ENCODE measurements around the gene DOCK3. TPM values are rescaled to one million over a fixed set of nuclear protein-coding genes. Genes with fewer than 3 reads are reported as not detected.

The DOCK3 gene
- total and polyA plus RNA-seq, 10 of the 15 experiments (the other 5 are each of a cell fraction or from before 2014, with no cell fraction given): 0.02 to 0.52 (median 0.04) TPM; not detected in 5

DNA sequence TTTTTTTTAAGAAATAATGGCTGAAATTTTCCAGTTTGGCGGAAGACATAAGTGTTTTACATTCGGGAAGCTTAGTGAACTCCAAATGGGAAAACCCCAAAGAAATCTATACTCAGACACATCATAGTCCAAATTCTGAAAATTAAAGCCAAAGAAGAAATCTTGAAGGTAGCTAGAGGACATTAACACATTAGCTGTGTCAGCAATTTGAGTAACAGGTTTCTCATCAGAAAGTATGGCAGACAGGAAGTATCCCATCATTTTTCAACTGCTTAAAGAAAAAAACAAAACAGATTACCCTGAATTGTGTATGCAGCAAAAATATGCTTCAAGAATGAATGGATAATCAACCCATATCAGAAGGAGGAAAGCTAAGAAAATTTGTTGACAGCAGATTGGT, 261.7 kb downstream of the DOCK3 start:
- FAIRE-seq: no peak
- in situ Hi-C loops (cut with MboI) (no loop called here), intact Hi-C loops (cut with micrococcal nuclease; ENCODE audit: unreplicated experiment) (no loop called here)
- BruUV-seq (replicated peaks): no TSS peak
- no peaks in the 10 kb centered on the region for H3K27me3 ChIP-seq (replicated peaks in 1 of 2; ENCODE audit: control insufficient read depth in 2 of 2, insufficient read depth in 2 of 2, low read length in 1 of 2)
- H3K4me1 ChIP-seq (ENCODE audit: control insufficient read depth, insufficient read depth, low read length): no peaks in the 10 kb centered on the region
- no peak overlapping the region for H3K27ac ChIP-seq (ENCODE audit: control insufficient read depth, insufficient read depth)
- TF ChIP-seq EED (IDR thresholded peaks at IDR 0.05; ENCODE audit: low read depth) (no peak), TBL1XR1 (IDR thresholded peaks at IDR 0.05; ENCODE audit: low read depth, low read length) (no peak), SIN3A (IDR thresholded peaks at IDR 0.05; ENCODE audit: low read depth, low read length) (no peak), MYC (IDR thresholded peaks at IDR 0.05; ENCODE audit: insufficient read depth, insufficient read length, insufficient replicate concordance, low read length, severe bottlenecking) (no peak), NFXL1 (IDR thresholded peaks at IDR 0.05; ENCODE audit: borderline replicate concordance) (no peak), POLR2A (IDR thresholded peaks at IDR 0.05; ENCODE audit: low read depth, low read length) (no peak)
- TF ChIP-seq, protein P1, sequence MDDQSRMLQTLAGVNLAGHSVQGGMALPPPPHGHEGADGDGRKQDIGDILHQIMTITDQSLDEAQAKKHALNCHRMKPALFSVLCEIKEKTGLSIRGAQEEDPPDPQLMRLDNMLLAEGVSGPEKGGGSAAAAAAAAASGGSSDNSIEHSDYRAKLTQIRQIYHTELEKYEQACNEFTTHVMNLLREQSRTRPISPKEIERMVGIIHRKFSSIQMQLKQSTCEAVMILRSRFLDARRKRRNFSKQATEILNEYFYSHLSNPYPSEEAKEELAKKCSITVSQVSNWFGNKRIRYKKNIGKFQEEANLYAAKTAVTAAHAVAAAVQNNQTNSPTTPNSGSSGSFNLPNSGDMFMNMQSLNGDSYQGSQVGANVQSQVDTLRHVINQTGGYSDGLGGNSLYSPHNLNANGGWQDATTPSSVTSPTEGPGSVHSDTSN (IDR thresholded peaks at IDR 0.05; ENCODE audit: insufficient replicate concordance, low read depth, low read length): no peak
- TF ChIP-seq, protein P2, sequence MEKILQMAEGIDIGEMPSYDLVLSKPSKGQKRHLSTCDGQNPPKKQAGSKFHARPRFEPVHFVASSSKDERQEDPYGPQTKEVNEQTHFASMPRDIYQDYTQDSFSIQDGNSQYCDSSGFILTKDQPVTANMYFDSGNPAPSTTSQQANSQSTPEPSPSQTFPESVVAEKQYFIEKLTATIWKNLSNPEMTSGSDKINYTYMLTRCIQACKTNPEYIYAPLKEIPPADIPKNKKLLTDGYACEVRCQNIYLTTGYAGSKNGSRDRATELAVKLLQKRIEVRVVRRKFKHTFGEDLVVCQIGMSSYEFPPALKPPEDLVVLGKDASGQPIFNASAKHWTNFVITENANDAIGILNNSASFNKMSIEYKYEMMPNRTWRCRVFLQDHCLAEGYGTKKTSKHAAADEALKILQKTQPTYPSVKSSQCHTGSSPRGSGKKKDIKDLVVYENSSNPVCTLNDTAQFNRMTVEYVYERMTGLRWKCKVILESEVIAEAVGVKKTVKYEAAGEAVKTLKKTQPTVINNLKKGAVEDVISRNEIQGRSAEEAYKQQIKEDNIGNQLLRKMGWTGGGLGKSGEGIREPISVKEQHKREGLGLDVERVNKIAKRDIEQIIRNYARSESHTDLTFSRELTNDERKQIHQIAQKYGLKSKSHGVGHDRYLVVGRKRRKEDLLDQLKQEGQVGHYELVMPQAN (conservative IDR thresholded peaks at IDR 0.05): no peak
- TF ChIP-seq, protein P3, sequence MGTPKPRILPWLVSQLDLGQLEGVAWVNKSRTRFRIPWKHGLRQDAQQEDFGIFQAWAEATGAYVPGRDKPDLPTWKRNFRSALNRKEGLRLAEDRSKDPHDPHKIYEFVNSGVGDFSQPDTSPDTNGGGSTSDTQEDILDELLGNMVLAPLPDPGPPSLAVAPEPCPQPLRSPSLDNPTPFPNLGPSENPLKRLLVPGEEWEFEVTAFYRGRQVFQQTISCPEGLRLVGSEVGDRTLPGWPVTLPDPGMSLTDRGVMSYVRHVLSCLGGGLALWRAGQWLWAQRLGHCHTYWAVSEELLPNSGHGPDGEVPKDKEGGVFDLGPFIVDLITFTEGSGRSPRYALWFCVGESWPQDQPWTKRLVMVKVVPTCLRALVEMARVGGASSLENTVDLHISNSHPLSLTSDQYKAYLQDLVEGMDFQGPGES (IDR thresholded peaks at IDR 0.05): no peak
- TF ChIP-seq, protein P4, sequence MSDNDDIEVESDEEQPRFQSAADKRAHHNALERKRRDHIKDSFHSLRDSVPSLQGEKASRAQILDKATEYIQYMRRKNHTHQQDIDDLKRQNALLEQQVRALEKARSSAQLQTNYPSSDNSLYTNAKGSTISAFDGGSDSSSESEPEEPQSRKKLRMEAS (IDR thresholded peaks at IDR 0.05; ENCODE audit: low read depth, low read length): no peak
- TF ChIP-seq, protein P5, sequence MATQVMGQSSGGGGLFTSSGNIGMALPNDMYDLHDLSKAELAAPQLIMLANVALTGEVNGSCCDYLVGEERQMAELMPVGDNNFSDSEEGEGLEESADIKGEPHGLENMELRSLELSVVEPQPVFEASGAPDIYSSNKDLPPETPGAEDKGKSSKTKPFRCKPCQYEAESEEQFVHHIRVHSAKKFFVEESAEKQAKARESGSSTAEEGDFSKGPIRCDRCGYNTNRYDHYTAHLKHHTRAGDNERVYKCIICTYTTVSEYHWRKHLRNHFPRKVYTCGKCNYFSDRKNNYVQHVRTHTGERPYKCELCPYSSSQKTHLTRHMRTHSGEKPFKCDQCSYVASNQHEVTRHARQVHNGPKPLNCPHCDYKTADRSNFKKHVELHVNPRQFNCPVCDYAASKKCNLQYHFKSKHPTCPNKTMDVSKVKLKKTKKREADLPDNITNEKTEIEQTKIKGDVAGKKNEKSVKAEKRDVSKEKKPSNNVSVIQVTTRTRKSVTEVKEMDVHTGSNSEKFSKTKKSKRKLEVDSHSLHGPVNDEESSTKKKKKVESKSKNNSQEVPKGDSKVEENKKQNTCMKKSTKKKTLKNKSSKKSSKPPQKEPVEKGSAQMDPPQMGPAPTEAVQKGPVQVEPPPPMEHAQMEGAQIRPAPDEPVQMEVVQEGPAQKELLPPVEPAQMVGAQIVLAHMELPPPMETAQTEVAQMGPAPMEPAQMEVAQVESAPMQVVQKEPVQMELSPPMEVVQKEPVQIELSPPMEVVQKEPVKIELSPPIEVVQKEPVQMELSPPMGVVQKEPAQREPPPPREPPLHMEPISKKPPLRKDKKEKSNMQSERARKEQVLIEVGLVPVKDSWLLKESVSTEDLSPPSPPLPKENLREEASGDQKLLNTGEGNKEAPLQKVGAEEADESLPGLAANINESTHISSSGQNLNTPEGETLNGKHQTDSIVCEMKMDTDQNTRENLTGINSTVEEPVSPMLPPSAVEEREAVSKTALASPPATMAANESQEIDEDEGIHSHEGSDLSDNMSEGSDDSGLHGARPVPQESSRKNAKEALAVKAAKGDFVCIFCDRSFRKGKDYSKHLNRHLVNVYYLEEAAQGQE (IDR thresholded peaks at IDR 0.05; ENCODE audit: low read depth, low read length): no peak
- no peak for ATAC-seq
- ChIA-PET RAD21 (ENCODE audit: unreplicated experiment) (no interaction called here), SMC1A (ENCODE audit: uncharacterized antibody, unreplicated experiment) (interaction anchor here (0.7 kb wide), 1 partner anchor 14 kb away, joined by 3 read pairs; no protein-coding TSS in a partner anchor), CTCF (interaction anchor here (0.9 to 1.0 kb wide), 2 partner anchors 17 to 323 kb away, joined by 3 read pairs; no protein-coding TSS in a partner anchor), POLR2A (no interaction called here)
- H3K36me3 ChIP-seq (ENCODE audit: control insufficient read depth in 2 of 2, insufficient read depth in 2 of 2, low read length in 1 of 2): no peaks in the 10 kb centered on the region
- 62% methylated on average over 2 of the region's 2 CpGs for WGBS (ENCODE audit: insufficient coverage, insufficient replicate concordance, low lambda C conversion rate, missing lambda C conversion rate)
- no peak overlapping the region for H3K4me3 ChIP-seq
- H3K79me2 ChIP-seq (ENCODE audit: control insufficient read depth, insufficient read depth, low read length): no peaks in the 10 kb centered on the region
- peaks cover 3% of the 10 kb centered on the region; the same call in 2 of the 3 replicates for H3K9me3 ChIP-seq (replicated peaks; ENCODE audit: control insufficient read depth, insufficient read depth, low read length)
- no peak overlapping the region for H3K4me2 ChIP-seq (ENCODE audit: control insufficient read depth, insufficient read depth)
- H2AFZ ChIP-seq (ENCODE audit: control insufficient read depth, low read depth, low read length): no peak overlapping the region
- DNase-seq (ENCODE audit: low read depth, low spot score): no peak
- no peaks in the 10 kb centered on the region for H4K20me1 ChIP-seq (ENCODE audit: control insufficient read depth, insufficient read depth)
- H3K9ac ChIP-seq (ENCODE audit: control insufficient read depth, insufficient read depth, low read length): no peak overlapping the region
